HG03280 (cell line): Measurements from ENCODE around the gene PEMT.

ENCODE experiments used
- ATAC-seq: cut with Tn5 transposase; IDR thresholded peaks from one replicate; pipeline ENCODE4 v1.9.1; 2021; ENCODE audit warnings: mild to moderate bottlenecking, moderate library complexity; ENCODE audit not compliant: unreplicated experiment

PEMT gene

GRCh38 chr17:17570798-17571716 lies 20.5 kb downstream of the PEMT start:
- ATAC-seq = no peak

- no peak for ATAC-seq
Measured at GRCh38 chr17:17570140-17570797, 21.2 kb downstream of the PEMT start.

DNA sequence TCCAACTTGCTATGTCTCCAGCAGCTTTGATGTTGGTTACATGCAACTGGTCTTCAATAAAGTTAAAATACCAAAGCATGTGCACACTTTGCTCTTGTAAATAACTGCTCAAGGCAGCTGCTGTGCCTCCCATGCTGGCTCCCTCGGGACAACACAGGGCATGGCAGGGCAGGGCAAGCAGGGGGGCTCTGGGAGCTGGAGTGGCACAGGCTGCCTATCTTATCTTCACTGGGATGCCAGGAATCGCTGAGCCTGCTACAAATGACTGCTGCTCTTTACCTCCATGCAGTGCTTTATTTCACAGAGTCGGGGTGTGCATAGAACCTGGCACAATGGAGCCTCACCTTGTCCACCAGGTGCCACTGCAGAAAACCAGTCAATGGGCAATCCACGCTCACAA lies 21.8 kb downstream of the PEMT start:
- no peak for ATAC-seq

GRCh38 chr17:17568772-17569195 lies 22.7 kb downstream of the PEMT start:
- ATAC-seq = no peak

DNA sequence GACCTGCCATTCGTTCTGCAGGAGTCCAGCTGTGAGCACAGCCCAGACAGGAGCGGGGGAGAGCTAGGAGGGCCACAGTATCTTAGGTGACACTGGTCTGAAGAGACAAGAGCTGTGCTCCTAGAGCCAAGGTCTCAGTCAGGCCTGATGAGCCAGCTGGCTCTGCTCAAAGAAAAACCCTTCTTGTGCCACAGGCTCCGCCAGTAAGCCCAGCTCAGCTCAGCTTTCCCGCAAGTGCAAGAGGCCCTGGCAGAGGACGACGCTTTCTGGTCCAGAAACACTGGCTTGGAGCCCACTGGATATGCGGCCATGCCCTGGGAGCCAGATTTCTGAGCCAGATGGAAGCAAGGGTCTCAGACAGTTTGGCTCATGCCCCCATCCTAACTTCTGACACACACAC lies 23.9 kb downstream of the PEMT start:
- ATAC-seq = no peak

DNA sequence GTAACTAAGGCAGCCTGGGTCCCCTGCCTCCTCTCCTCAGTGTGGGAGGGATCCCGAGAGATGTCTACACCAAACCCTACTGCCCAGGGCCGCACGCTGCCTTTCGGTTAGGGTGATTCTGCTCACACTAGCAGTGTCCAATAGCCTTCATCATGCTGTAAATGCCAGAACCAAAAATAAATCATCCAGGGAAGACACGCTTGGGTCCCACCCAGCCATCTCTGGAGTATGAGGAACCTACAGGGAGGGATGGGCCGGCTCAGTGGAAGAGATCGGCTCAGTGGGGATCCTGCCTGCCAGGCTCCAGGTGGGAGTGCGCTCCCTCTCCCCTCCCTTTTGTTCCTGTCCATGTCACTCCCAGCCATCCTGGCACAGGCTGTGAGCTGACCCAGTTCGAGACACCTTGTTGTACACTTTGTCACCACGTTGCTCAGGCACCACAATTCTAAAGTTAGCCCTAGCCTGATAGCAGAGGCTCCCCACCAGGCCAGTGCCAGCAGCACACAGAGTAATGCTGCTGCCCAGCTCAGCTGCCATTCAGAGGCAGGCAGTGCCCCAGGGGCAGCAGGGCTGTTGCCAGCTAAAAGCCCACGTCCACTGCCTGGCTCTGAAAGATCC lies 24.5 kb downstream of the PEMT start:
- ATAC-seq = no peak

- ATAC-seq = no peak
Measured at GRCh38 chr17:17565471-17566339, 25.8 kb downstream of the PEMT start.

GRCh38 chr17:17564896-17565295 lies 26.6 kb downstream of the PEMT start:
- no peak for ATAC-seq

DNA sequence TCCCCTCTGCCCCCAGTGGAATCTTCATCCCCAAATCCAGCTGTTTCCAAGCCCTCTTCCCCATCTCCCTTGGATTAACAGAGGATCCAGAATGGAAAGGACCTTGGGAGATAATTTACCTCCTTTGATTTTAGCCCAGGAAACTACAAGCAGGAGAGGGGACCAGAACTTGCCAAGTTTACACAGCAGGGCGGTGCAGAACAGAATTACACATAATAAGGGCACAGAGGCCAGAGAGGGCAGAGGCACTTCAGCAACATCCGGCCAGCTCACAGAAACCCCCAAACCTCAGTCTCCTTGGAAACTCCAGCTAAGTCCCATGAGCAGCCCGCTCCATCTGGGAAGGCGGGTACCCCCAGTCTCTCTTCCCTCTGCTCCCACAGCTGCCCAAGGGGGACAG lies 27.2 kb downstream of the PEMT start:
- no peak for ATAC-seq

DNA sequence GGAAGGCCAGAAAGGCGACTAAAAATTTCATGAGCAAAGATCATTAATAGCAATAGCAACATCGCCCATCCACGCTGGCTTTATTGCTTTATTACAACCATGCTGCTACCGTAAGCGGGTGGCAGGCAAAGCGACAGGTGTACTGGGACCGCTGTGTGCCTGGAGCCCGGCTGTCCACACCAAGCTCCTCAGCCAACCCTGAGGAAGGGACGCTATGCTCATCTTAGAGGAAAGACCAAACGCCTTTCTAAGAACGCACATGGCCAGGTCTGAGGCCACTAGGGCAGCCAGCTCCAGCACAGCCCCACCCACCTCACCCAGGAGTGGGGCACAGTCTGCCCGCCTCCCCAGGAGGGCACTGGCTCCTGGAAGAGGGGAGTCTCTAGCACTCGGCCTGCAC lies 28.0 kb downstream of the PEMT start:
- no peak for ATAC-seq

GRCh38 chr17:17562146-17562511 lies 29.4 kb downstream of the PEMT start:
- no peak for ATAC-seq

DNA sequence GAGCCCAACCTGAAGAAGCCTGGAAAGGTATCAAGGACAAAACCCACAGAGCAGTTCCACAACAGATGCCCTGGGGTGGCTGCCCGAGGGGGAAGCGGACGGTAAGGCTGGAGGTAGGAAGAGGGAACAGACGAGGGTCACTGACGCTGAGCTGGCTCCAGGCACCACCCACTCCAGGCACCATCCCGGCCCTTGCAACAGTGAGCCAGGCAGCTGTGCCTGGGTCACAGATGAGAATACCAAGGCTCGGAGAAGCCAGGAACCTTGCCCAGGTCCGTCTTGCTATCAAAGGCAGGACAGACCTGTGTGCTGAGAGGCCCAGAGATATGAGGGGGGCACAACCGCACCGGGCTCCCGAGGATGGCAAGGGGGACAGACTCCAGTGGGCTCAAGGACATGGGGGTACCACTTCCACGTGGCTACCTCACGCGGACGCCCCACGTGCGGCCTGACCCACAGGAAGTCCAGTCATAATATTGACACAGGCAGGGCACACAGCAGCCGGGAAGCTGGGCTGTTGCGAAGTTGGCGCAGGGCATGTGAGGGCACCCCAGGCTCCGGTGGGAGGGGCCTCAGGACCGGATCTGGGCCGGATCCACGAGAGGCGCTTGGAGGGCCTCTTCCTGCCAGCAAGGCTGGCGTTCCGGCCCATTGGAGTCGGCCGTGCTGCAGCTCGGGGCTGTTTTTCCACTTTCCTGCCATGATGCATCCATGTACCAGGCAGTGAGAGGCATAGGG lies 29.9 kb downstream of the PEMT start:
- ATAC-seq = no peak

DNA sequence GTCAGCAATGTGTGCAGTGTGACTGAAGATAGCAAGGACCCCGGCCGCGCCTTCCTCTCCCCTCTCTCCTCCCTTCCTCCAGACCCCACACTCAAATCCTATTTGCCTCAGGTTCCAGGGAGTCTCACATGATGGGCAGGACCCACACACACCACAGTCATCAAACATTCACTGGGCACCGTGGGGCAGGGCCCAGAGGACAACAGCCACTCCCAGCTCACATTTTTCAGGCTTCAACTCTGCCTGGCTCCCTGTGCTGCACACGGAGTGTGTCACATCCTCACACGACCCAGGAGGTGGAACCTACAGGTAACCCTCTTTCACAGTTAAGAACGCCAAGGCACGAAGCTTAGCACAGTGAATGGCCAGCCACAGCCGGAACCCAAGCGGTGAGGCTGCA lies 30.5 kb downstream of the PEMT start:
- no peak for ATAC-seq

DNA sequence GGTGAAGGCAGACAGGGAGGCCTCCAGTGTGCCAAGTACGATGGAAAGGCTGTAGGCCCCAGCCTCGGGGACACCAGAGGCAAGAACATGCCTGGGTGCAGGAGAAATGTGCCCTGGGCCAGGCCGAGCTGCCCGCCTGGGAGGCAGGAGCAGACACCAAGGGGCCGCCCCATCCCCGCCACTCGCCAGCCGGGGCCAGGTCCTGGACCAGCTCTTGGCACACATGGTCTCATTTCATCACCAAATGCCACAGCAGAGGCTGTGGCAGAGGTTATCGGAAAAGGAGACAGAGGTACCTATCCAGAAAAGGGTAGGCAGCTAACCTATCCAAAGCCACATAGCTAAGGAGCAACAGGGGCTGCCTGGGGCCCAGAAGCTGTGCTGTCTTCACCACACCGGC lies 31.3 kb downstream of the PEMT start:
- ATAC-seq = no peak

DNA sequence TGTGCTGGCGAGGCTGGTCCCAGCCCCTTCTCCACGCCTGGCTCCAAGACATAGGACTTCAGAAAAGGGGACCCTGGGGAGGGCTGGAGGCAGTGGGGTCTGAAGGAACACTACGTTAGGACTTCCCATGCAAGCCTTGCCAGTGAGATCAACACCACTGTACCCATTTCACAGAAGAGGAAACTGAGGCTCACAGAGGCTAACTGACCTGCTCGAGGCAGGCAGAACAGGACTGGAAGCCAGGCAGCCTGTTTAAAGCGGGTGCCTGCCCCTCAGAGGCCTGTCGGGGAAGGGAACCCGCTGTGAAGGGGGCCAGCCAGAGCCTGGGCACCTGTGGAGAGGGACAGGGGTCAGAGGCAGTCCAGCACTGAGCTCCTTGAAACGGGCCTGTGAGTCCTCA lies 32.3 kb downstream of the PEMT start:
- no peak for ATAC-seq

DNA sequence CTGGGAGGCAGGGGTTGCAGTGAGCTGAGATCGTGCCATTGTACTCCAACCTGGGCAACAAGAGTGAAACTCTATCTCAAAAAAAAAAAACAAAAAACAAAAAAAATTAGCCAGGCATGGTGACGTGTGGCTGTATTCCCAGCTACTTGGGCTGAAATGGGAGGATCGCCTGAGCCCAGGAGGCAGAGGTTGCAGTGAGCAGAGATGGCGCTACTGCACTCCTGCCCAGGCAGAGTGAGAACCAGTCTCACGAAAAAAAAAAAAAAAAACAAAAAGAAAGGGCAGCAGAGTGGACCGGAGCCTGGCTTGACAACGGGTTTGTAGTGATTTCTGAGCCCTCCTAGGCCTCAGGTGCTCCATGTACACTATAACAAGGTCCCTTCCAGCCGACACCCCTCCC lies 33.1 kb downstream of the PEMT start:
- no peak for ATAC-seq

DNA sequence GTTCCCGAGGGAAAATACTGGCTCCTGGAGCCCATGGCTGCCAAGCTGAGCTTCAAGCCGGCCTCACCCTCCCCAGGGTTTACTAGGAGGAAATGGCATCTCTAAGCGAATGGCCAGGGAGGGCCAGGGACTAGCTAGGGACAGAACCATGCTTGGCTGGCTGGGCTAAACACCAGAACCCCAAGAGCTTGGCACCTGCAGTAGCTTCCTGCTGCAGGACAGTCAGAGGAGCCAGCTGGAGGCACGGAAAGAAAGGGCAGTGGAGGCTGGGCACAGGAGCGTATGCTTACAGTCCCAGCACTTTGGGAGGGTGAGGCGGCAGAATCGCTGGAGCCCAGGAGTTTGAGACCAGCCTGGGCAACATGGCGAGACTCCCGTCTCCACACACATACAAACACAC lies 33.7 kb downstream of the PEMT start:
- no peak for ATAC-seq

DNA sequence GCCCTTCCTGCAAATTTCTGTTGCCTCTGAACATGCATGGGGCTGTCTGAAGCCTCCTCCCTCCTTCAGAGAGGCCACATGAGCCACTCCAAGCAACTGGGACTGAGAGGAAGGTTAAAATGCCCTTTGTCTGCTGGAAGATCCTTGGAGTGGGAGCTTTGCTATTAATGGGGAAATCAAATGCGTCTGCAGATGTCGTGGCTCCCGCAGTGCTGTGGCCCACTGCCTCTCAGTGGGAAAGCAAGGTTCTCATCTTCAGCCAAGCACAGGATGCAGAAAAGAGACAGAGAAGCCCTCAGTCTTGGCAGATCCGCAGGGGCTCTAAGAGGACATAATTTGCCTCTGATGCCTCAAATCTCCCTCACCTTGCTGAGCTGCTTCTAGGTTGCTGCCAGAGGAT lies 34.8 kb downstream of the PEMT start:
- ATAC-seq = no peak

- no peak for ATAC-seq
Measured at GRCh38 chr17:17555906-17556305, 35.6 kb downstream of the PEMT start.

GRCh38 chr17:17555151-17555550 lies 36.4 kb downstream of the PEMT start:
- ATAC-seq = no peak
